ENCODE measurements around the gene LHX4. TPM values are rescaled to one million over a fixed set of nuclear protein-coding genes. Genes with fewer than 3 reads are reported as not detected.

LHX4 gene
- polyA plus RNA-seq, 1 donor: 1.6 TPM

DNA sequence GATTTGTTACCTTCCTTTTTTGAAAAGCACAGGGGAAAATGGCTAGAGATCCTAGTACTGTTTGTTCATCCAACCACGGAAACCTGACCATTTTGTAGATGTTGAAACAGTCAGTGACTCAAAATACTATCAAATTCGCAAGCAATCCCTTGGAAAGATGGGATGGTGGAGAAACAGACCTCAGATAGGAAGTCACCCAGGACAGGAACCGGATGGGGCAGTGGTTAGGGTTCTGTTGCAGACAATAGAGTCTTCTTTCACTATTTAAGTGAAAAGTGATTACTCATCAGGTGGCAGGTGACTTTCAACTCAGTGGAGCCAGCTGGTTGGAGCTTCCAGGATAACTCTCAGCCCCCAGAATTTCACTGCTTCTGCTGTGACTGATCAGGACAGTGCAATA is 17.0 kb downstream of the LHX4 start:
- no peak for DNase-seq

DNA sequence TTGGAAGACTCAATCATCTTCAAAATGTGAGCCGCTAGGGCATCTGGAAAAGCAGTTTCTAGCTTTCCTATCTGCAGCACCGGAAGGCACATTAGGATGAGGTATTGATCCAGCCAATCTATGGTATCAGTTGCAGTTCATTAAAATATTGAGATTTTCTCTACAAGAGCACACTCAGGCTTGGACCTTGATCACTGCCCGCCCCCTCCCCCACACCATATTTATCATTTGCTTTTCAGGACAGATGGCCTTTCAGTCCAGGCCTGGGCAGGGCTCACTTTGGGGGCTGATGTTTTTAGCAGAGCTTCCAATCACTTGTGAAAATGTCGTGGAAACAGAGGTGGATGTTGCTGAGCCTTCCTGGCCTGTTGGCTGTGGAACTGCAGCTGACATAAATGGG is 17.5 kb downstream of the LHX4 start:
- no peak for DNase-seq

- DNase-seq: no peak
Measured at GRCh38 chr1:180248176-180248575, 18.1 kb downstream of the LHX4 start.

DNA sequence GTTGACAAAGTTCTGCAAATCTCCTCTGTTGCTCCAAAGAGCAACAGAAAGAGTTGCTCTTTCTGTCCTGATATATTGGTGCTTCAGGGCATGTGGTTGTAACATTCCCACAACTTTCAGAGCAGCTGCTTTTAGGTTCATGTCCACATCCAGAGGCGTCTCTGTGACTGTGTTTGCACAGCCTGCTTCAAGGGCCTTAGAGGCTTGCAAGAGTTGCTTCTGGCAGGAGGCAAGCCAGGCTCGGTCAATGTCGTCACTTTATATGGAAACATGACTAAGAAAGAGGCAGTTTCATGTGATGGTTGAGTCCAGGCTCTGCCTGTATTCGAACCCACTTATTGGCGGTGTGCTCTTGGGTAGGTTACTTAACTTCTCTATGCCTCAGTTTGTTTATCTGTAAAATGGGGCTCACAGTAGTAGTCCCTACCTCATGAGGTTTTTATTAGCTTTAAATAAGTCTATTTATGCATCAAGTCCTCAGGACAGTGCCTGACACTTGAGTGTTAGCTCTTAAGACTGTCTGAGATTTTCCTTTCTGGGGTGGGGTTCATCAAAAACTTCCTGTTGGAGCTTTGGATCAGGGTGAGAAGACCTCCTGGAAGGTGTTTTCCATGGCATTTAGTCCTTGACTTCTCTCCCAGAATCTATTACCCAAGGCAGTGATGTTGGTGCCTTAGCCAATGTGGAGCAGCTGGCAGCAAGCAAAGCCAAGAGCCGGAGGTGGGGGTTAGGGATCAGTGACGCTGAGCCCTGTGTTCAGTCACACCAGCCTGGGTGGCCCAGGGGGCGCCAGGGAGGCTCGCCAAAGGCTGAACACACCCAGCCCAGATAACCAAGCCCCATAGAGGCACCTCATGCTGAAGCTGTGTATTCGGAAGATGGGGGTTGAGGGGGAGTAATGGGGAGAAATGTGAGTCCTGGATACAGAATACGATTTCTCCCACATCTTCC is 18.9 kb downstream of the LHX4 start:
- no peak for DNase-seq

DNA sequence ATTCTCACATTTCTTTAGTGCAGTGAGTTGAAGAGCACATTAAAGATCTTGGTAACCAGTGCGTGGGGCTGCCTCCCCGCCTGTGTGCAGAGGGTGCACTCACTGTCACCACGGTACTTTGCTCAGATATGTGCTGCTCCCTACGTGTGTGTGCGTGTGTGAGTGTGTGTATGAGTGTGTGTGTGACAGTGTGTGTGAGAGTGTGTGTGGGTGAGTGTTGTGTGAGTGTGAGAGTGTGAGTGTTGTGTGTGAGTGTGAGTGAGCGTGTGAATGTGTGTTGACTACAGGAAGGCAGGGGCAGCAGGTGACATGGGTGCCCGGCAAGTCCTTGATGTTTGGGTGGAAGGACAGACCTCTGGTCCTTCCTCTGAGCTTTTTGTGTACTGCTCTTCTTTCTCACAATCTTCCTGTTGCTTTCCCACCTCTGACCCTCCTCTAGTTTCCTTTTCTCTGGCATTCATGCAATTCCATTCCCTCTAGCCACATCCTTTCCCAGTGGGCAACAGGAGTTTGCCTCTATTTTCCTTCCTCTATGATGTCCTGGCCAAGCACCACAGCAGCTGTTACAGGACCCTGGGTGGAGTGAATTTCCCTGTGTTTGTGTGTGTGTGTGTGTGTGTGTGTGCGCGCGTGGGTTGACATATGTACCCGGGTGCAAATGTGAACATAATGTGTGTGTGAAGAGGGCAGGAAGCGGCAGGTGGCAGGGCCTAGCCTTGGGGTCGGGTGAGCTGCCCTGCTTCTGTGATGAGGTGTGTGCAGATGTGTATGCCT is 19.8 kb downstream of the LHX4 start:
- no peak for DNase-seq

GRCh38 chr1:180250499-180250770 is 20.4 kb downstream of the LHX4 start:
- no peak for DNase-seq

DNA sequence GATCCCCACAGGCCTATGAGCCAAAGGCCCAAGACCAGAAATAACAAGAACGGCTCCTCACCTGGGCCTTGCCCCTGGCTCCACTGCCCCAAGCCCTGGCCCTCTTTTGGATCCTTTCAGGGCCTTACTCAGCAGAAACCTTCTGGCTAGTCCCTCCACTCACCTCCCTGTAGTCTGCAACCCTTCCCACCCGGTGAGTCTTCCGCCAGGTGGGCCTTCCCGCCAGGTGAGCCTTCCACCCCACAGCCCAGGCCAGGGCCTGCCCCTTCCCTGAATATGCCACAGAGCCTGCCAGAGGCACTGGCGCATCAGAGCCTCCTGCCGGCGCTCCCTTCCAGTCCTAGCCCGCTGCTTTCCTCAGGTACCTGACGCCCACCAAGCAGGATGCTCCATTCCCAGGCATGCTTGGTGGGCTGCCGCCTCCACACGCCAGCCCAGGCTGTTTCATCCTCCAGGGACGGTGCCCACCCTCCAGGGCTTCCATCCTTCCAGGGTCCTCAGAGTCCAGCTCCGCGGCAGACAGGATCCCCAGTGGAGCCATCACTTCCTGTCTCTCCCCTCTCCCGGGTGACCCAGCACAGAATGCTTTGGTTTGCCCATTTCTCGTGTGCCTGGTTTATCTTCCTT is 20.9 kb downstream of the LHX4 start:
- DNase-seq: no peak

- no peak for DNase-seq
Measured at GRCh38 chr1:180251526-180252305, 21.7 kb downstream of the LHX4 start.

DNA sequence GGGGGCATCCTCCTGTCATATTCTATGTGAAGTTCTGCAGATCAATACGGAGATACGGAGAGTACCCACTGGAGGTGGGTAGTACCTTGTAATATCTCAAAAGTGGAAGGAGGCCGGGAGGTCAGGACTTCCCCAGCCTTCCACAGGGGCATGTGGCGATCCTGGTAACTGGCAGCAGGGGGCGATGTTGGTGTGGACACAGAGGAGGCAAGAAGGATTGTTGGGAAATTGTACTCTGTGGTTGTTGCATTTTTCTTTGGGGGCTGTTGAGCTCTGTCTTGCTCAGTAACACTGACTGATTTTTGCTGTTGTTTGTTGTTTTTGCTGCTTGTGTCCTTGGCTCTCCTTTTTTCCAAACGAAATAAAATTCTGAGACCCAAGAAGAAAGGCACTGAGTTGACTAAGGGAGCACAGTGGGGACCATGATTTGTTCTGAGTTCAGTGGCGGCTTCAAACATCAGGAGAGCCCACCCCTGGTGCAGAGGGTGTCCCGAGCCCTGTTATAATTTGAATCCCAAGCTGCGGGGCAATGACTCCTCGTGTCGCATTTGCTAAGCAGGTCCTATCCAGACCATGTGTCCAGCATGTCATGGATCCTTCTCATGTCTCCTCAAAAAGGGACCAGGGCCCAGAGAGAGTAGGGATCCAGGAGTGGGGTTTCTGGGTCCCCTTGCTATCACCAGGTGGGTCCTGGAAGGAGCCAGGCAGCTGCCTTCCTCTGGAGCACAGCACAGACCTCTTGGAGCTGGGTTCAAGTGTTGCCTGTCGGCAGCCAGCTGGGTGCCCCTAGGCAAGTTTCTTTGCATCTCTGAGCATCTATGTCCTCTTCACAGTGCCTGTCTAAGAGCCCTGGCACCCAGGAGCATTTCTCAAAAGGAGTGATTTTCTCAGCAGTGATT is 22.8 kb downstream of the LHX4 start:
- no peak for DNase-seq

DNA sequence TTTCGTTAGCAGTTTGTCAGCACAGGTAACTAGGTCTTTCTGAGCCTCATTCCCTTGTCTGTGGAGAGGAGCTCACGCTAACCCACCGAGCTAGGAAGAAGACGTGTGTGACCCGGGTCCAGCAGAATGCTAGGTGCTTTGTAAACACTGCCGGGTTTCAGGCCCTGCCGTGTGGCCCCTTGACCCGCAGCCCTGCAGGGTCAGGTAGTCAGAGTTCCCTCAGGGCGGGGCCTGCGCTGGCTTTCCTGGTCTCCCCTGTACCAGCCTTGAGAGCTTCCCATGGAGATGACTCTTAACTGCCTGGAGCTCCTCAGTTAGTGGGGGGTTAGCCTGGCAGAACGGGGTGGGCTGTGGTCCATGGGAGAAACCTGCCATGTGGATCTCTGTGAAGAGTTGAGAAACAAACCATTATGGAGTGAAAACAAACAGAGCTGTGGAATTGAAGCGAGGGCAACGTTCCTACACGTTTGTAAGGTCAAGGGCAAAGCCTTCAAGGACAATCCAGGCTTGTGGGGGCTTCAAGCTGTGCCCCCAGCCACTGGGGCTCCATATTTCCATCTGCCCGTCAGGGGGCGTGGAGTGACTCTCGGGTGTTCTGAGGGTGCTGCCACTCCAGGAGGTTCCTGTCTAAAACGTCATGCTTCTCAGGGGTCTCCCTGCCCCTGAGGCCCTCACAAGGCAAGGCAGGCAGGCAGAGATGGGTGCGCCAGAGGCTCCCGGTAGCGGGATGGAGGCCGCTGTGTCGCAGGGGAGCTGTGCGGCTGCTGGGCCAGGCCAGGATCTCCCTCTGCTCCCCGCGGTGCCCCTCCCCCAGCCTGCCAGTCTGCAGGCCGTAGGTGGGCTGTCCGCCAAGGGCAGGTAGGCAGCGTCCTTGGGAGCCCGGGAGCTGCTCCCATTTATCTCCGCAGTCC is 23.8 kb downstream of the LHX4 start:
- no peak for DNase-seq

GRCh38 chr1:180254496-180254819 is 24.4 kb downstream of the LHX4 start:
- no peak for DNase-seq

GRCh38 chr1:180254854-180255253 is 24.8 kb downstream of the LHX4 start:
- DNase-seq: no peak

GRCh38 chr1:180255536-180256340 is 25.7 kb downstream of the LHX4 start:
- no peak for DNase-seq

DNA sequence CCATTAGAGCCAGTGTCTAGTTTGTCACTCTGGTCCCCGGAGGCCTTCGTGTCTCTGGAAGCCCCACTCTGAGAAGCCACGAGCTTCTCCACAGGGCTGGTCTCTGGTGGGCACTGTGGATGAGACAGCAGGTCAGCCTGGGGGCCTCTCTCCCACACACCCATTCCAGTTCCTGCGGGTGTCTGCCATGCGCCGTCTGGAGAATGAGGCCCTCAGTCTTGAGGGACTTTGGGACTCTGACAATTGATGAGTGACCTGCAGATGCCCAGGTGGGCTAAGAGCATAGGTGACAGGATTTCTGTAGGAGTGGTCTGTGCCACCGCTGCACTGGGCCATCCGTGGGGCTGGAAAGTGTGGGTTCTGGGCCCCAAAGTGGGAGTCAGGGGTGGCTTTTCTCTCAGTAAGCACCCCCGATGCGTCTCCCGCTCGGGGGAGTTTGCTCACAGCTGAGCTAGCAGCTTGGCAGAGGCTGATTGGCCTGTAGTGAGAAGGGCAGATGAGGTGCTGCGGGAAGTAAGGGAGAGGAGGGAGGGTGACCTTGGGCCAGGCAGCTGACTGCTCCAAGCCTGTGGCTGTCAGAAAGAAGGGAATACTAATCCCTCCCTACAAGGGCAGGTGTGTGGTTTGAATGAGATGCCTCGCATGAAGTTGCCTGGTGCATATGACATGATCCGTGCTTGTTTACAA is 26.4 kb downstream of the LHX4 start:
- no peak for DNase-seq

DNA sequence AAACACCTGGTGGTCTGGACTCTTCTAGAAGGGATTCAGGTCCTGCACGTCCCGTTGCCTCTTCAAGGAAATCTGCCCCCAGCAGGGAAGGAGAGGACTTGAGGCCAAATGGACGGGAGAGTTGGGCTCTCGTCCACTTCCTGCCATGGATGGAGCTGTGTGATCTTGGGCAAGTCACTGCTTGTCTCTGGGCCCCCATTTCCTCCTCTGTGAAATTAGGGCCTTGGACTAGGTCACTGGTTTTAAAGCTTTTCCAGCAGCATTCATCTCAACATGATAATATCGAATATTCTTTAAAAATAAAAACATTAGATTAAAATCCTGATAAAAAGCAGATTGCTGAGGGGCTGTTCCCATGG is 26.9 kb downstream of the LHX4 start:
- DNase-seq: no peak

DNA sequence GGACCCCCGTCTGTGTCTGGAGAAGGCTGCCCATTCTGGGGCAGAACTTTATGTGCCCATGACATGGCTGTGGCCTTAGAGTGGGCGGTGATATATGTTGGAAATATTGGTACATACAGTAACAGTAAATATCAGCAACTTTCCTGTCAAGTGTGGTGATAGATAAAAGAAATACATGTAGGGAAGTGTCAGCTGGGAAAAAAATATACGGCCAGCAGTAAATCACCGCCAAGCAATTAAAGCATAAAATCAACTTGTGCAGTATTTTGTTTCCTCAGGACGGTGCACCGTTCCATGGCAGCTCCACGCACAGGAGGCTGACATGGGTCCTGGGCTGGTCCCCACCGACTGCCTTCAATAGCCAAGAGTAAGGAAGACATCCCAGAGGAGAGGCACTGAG is 27.4 kb downstream of the LHX4 start:
- DNase-seq: no peak

- no peak for DNase-seq
Measured at GRCh38 chr1:180258290-180258689, 28.2 kb downstream of the LHX4 start.

GRCh38 chr1:180258935-180259334 is 28.9 kb downstream of the LHX4 start:
- no peak for DNase-seq
